ENCODE data around the gene CAPN13. TPM values are rescaled to one million over a fixed set of nuclear protein-coding genes. Genes with fewer than 3 reads are reported as not detected.

Gene CAPN13
- total RNA-seq, 4 donors from 2014 or later = 0.18 to 5.8 (median 1.8) TPM

GRCh38 chr2:30678410-30679137, 128.7 kb downstream of the CAPN13 start:
- H3K27me3 ChIP-seq = no peaks in the 10 kb centered on the region
- H3K9me3 ChIP-seq = no peaks in the 10 kb centered on the region
- no peaks in the 10 kb centered on the region for H3K4me1 ChIP-seq
- no peaks in the 10 kb centered on the region for H3K36me3 ChIP-seq
- intact Hi-C loops (cut with DNase I) = no loop called here
- DNase-seq = no peak
- H3K4me3 ChIP-seq = no peak overlapping the region
- WGBS, 2 donors = 81 to 85% methylated on average over 4 to 10 of the region's 11 CpGs
- no peak for TF ChIP-seq CTCF (IDR thresholded peaks at IDR 0.05)
- no peak for TF ChIP-seq POLR2A (IDR thresholded peaks at IDR 0.05)
- H3K27ac ChIP-seq = no peak overlapping the region

GRCh38 chr2:30677861-30678385, 129.3 kb downstream of the CAPN13 start:
- WGBS, 2 donors = 69 to 77% methylated on average over 4 to 5 of the region's 5 CpGs
- TF ChIP-seq CTCF (IDR thresholded peaks at IDR 0.05) (no peak), POLR2A (IDR thresholded peaks at IDR 0.05) (no peak)
- DNase-seq = no peak
- H3K27me3 ChIP-seq = no peaks in the 10 kb centered on the region
- H3K4me1 ChIP-seq = no peaks in the 10 kb centered on the region
- H3K4me3 ChIP-seq = no peak overlapping the region
- intact Hi-C loops (cut with DNase I) = no loop called here
- no peak overlapping the region for H3K27ac ChIP-seq
- H3K9me3 ChIP-seq = no peaks in the 10 kb centered on the region
- H3K36me3 ChIP-seq = no peaks in the 10 kb centered on the region

GRCh38 chr2:30677231-30677630, 130.0 kb downstream of the CAPN13 start:
- H3K4me1 ChIP-seq = no peaks in the 10 kb centered on the region
- intact Hi-C loops (cut with DNase I) = no loop called here
- H3K4me3 ChIP-seq = no peak overlapping the region

GRCh38 chr2:30675758-30676157, 131.5 kb downstream of the CAPN13 start:
- Histone ChIP-seq H3K4me3 (no peak overlapping the region), H3K36me3 (no peaks in the 10 kb centered on the region), H3K27me3 (no peaks in the 10 kb centered on the region), H3K4me1 (no peaks in the 10 kb centered on the region), H3K9me3 (no peaks in the 10 kb centered on the region), H3K27ac (no peak overlapping the region)
- DNase-seq = no peak
- no peak for TF ChIP-seq CTCF (IDR thresholded peaks at IDR 0.05)
- TF ChIP-seq POLR2A (IDR thresholded peaks at IDR 0.05) = no peak
- 90 to 93% methylated on average over 2 of the region's 2 CpGs for WGBS, 2 donors
- intact Hi-C loops (cut with DNase I) = no loop called here

More at GRCh38 chr2:30677231-30677630, 130.0 kb downstream of the CAPN13 start:
- Histone ChIP-seq H3K27me3 (no peaks in the 10 kb centered on the region), H3K27ac (no peak overlapping the region), H3K36me3 (no peaks in the 10 kb centered on the region), H3K9me3 (no peaks in the 10 kb centered on the region)
- DNase-seq = no peak
- TF ChIP-seq CTCF (IDR thresholded peaks at IDR 0.05) = no peak
- TF ChIP-seq POLR2A (IDR thresholded peaks at IDR 0.05) = no peak

- H3K4me1 ChIP-seq = no peaks in the 10 kb centered on the region
- no peak overlapping the region for H3K27ac ChIP-seq
- DNase-seq = no peak
- H3K9me3 ChIP-seq = peaks cover 0 to 13% (median 5%) of the 10 kb centered on the region in 3 donors
- H3K27me3 ChIP-seq = no peaks in the 10 kb centered on the region
- WGBS, 2 donors = 79 to 81% methylated on average over 4 of the region's 4 CpGs
- H3K36me3 ChIP-seq = no peaks in the 10 kb centered on the region
- TF ChIP-seq POLR2A (IDR thresholded peaks at IDR 0.05) (no peak), CTCF (IDR thresholded peaks at IDR 0.05) (no peak)
- no peak overlapping the region for H3K4me3 ChIP-seq
- intact Hi-C loops (cut with DNase I) = no loop called here
Measured at GRCh38 chr2:30673127-30673526, 134.1 kb downstream of the CAPN13 start.

Small RNAs within 50 kb of the gene (small RNA-seq; reads per million reads assigned to genes)
- 0 reads per million in 4 donors for gene AC092569.1

Data from esophagus squamous epithelium (tissue), 5 donors.